HAP-1 (cell line): ENCODE measurements around the gene ARHGAP31.
"Not testable (repeated sequence)": the region's sequence is repeated elsewhere in the genome, so short reads cannot be mapped to it uniquely, and the experiment has no call there.

Experiments
- DNase-seq, 2 experiments: peaks; one replicate each; pipeline ENCODE4 v3.0.0-alpha.2; 2016 to 2020; ENCODE audit warnings: low spot score in 2 of 2
- H3K27me3 ChIP-seq: fragments of 250-450 bp; sonication (Bioruptor Pico); 2 replicates; pipeline ENCODE4 v1.5.1; 2020; ENCODE audit warnings: low read depth, mild to moderate bottlenecking, moderate library complexity
- H3K36me3 ChIP-seq: fragments of 250-450 bp; sonication (Bioruptor Pico); replicated peaks from 2 replicates; pipeline ENCODE4 v1.5.1; 2020; ENCODE audit warnings: mild to moderate bottlenecking
- H3K4me1 ChIP-seq: fragments of 250-450 bp; sonication (Bioruptor Pico); 2 replicates; pipeline ENCODE4 v1.5.1; 2020; ENCODE audit warnings: mild to moderate bottlenecking
- H3K4me3 ChIP-seq: fragments of 250-450 bp; sonication (Bioruptor Pico); 2 replicates; pipeline ENCODE4 v1.5.1; 2020; ENCODE audit warnings: mild to moderate bottlenecking, moderate library complexity
- H3K9me3 ChIP-seq: fragments of 250-450 bp; sonication (Bioruptor Pico); 2 replicates; pipeline ENCODE4 v1.5.1; 2020; ENCODE audit warnings: mild to moderate bottlenecking, moderate library complexity
- in situ Hi-C: fragments of 300-500 bp; cut with MboI; formaldehyde crosslinking; loops from 3 replicates; pipeline ENCODE4 v1.14.3; 2020; ENCODE audit warnings: low sequenced_read_pairs, inconsistent platforms, mixed read lengths

Gene ARHGAP31

DNA sequence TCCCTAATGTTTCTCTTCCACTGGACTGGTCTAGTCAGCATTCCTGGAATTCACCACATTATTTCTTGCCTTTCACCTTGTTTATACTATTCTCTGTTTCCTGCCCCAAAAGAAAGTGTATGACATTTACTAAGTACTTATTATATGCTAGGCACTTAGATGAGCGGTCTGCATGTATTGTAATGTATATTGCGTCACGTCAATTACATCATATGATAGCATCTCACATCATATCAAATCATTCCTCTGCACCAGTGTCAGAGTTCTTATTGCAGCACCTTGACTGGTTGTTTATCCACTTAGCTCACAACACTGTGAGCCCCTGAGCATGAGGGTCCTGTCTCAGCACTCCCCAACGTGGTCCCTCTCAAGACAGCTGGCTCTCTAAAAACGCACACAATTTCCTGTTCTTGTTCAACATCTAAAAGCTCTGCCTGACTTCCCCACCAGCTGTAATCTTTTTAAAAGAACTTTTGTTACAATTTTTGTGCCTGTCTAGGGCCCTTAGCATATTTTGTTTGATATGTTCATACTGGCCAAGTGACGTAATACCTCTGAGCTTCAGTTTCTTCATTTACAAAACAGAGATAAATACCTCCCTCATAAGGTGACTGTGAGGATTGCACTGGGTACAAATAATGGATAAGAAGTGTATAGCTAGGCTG lies 58.8 kb downstream of the ARHGAP31 start:
- DNase-seq = peak in 1 of 2 experiments; percentile 51
- H3K27me3 ChIP-seq = no peaks in the 10 kb centered on the region
- H3K4me3 ChIP-seq = no peak overlapping the region
- in situ Hi-C loops = no loop called here
- H3K9me3 ChIP-seq = no peaks in the 10 kb centered on the region
- H3K36me3 ChIP-seq = no peaks in the 10 kb centered on the region
- peaks cover 39% of the 10 kb centered on the region for H3K4me1 ChIP-seq

DNA sequence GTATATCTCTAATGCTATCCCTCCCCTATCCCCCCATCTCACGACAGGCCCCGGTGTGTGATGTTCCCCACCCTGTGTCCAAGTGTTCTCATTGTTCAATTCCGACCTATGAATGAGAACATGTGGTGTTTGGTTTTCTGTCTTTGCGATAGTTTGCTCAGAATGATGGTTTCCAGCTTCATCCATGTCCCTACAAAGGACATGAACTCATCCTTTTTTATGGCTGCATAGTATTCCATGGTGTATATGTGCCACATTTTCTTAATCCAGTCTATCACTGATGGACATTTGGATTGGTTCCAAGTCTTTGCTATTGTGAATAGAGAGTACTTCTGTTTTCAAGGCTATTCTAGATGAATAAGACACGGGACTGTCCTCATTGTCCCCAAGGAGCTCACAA lies 61.4 kb downstream of the ARHGAP31 start:
- in situ Hi-C loops, DNase-seq: not testable (repeated sequence)

DNA sequence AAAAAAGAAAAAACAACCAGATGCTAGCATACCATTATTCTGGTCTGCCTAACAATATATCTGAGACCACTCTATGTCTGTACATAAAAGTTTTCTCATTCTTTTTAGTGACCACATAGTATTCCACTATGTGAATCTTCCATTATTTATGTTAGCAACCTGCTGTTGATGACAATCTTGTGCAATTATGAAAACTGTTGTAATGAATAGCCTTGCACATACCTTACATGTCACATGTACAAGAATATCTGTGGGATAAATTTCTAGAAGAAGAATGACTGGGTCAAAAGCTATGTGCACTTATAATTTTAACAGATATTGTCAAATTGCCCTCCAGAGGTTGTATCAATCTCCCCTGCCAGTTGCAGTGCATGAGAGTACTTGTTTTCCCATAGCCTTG lies 62.5 kb downstream of the ARHGAP31 start:
- no peaks in the 10 kb centered on the region for H3K9me3 ChIP-seq
- in situ Hi-C loops = no loop called here
- no peak for DNase-seq
- H3K4me1 ChIP-seq = peaks cover 16% of the 10 kb centered on the region
- no peaks in the 10 kb centered on the region for H3K27me3 ChIP-seq
- H3K36me3 ChIP-seq = no peaks in the 10 kb centered on the region
- H3K4me3 ChIP-seq = no peak overlapping the region

More for the DNA sequence above, 61.4 kb downstream of the ARHGAP31 start:
- H3K27me3 ChIP-seq, H3K4me3 ChIP-seq, H3K9me3 ChIP-seq, H3K36me3 ChIP-seq: not testable (repeated sequence)
- peaks cover 18% of the 10 kb centered on the region for H3K4me1 ChIP-seq

DNA sequence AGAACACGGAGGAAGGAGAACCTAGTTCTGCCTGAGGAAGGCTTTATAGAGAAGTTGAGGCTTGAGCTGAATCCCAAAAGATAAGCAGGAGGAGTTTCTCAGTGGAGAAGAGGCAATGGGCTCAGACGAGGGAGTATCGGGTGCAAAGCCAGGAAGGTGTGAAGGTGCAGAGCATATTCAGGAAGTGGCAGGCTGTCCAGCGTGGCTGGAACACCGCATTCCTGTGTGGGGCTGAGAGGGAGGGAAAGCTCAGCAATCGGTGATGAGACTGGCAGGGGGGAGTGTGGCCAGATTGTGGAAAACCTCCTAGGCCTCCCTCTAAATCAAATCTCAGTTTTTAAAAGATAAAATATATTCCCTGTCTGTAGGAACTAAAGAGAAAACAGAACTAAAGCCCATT lies 63.0 kb downstream of the ARHGAP31 start:
- Histone ChIP-seq H3K27me3 (no peaks in the 10 kb centered on the region), H3K4me1 (peaks cover 11% of the 10 kb centered on the region), H3K4me3 (no peak overlapping the region), H3K9me3 (no peaks in the 10 kb centered on the region), H3K36me3 (no peaks in the 10 kb centered on the region)
- no peak for DNase-seq
- in situ Hi-C loops = no loop called here

DNA sequence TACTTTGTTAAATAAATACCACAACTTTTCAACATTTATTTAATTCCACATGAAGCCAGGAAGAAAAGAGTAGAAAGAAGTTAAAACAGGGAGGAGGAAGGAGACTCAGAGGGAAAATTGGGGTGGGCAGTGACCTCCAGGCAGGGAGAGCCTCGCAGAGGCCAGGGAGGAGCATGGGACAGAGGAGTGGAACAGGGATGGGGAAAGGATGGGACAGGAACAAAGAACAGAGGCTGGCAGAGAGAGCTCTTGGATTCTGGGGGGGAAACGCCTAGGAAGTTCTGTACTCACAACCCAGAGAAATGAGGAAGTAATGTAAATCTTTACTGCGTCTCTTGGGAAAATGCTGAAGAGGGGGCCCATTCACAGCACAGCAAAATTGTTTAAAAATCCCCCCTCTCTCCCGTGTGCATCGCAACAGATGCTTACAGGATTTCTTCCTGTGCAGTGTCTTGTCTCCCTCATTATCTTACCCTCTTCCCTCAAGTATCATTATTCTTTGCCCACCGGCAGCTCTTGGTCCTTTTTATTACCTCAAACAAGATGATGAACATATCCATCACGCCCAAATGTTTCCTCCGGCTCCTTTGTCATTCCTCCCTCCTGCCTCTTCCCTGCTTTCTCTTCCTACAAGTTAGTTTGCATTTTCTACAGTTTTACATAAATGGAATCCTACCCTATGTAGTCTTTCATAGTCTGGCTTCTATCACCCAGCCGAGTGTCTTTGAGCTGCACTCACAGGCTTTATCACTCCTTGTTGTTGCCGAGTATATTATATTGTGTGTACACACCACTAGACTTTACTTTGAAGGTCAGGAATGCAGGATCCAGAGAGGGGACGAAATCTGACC lies 65.5 kb downstream of the ARHGAP31 start:
- Histone ChIP-seq H3K4me3 (no peak overlapping the region), H3K36me3 (no peaks in the 10 kb centered on the region), H3K27me3 (no peaks in the 10 kb centered on the region), H3K9me3 (no peaks in the 10 kb centered on the region), H3K4me1 (no peaks in the 10 kb centered on the region)
- in situ Hi-C loops = no loop called here
- no peak for DNase-seq

DNA sequence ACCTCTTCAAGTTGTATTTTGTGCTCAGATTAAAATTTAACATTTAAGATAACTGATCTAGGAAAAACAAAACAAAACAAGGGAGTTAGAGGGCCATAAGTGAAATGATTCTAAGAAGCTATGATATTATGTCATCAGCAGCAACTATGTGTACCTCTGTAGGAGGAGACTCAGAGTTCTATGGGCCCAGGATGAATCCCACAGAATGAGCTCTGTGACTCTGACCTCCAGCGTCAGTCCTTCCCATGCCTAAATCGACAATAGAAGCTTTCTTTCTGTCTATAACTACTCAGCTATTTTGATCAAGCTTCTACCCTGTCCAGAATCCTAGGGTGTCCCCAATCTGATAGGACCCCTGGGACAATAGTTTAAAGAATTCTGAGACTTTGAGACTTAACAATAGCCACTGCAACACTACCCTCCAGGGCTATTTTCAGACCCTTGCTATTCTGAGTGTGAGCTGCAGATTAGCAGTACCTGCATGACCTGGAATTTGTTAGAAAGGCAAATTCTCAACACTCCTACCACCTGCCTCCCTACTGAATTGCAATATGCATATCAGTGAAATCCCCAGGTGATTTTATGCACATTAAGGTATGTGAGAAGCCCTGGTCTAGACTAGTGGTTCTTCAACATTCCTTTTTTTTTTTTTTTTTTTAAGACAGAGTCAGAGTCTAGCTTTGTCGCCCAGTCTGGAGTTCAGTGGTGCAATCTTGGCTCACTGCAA lies 66.7 kb downstream of the ARHGAP31 start:
- Histone ChIP-seq H3K36me3 (no peaks in the 10 kb centered on the region), H3K4me3 (no peak overlapping the region), H3K27me3 (no peaks in the 10 kb centered on the region), H3K4me1 (no peaks in the 10 kb centered on the region), H3K9me3 (no peaks in the 10 kb centered on the region)
- DNase-seq = no peak
- in situ Hi-C loops = no loop called here

DNA sequence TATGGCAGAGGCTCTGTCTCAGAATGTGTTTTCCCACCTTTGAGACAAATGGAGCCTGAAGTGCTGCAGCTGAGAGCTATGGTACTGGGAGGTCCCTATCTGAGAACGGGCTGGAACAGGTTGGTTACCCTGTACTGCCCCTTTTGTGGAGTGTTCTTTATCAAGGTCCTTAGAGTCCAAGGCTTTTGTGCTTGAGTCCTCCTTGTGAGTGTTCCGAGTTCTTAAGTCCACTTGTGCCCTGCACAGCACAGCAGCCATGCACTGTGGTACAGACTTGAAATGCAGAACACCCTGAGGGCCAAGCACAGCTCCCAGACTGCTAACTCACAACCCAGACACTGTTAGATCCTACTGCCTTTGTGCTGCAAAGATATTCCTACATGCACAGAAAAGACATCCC lies 67.8 kb downstream of the ARHGAP31 start:
- H3K4me1 ChIP-seq = no peaks in the 10 kb centered on the region
- H3K9me3 ChIP-seq = no peaks in the 10 kb centered on the region
- no peaks in the 10 kb centered on the region for H3K27me3 ChIP-seq
- in situ Hi-C loops = no loop called here
- no peak overlapping the region for H3K4me3 ChIP-seq
- no peak for DNase-seq
- no peaks in the 10 kb centered on the region for H3K36me3 ChIP-seq

DNA sequence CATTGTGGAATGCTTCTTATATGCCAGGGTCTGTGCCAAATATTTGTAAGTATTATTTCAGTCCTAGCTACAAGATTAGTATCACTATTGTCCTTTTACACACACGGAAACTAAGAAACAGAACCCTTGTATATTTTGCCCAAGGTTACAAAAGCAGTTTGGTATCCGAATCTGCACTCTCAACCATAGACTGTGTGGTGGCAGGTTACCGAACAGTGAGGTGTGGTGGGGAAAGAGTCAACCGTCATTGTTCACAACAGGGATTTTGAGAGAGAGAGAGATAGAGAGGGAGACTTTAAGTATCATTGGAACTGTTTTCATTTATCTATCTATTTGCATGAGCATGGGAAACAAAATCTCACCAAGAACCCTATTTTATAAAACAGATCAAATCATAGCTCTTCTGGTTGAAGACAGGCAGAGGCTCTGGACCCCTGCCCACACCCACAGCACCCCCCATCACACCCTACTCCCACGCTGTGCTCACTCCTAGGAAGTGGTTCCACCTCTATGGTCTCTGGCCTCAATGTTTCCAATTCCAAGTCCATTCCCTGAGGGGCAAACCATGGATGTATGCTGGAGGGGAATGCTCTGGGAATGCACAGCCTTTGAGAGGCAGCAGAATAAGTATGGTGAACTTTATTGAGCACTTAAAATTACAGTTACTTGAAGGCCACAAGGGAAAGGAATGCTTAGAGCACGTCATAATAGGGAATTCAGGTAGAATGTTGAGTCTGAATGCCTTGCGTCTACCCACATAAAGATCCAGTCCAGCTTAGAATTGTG lies 69.0 kb downstream of the ARHGAP31 start:
- H3K9me3 ChIP-seq = no peaks in the 10 kb centered on the region
- DNase-seq = no peak
- in situ Hi-C loops = no loop called here

DNA sequence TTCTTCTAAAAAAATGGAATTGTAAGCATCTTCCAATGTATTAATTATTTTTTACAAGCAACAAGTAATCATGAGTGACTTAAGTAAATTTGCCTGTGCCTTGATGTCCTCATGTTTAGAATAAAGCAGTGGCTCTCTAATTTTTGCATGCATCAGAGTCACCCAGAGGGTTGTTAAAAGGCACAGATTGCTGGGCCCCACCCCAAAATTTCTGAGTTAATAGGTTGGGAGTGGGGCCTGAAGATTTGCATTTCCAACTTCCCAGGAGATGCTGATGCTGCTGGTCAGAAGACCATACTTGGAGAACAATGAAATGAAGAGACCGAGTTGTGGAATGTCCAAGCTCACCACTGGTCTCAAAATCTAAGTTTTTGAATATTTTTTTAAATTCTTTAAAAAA lies 70.2 kb downstream of the ARHGAP31 start:
- H3K27me3 ChIP-seq = no peaks in the 10 kb centered on the region
- H3K4me1 ChIP-seq = no peaks in the 10 kb centered on the region
- H3K9me3 ChIP-seq = no peaks in the 10 kb centered on the region
- in situ Hi-C loops = no loop called here
- H3K4me3 ChIP-seq = no peak overlapping the region
- DNase-seq = no peak
- H3K36me3 ChIP-seq = no peaks in the 10 kb centered on the region

More for the DNA sequence above, 69.0 kb downstream of the ARHGAP31 start:
- H3K36me3 ChIP-seq = no peaks in the 10 kb centered on the region
- H3K4me1 ChIP-seq = no peaks in the 10 kb centered on the region
- no peak overlapping the region for H3K4me3 ChIP-seq
- no peaks in the 10 kb centered on the region for H3K27me3 ChIP-seq

DNA sequence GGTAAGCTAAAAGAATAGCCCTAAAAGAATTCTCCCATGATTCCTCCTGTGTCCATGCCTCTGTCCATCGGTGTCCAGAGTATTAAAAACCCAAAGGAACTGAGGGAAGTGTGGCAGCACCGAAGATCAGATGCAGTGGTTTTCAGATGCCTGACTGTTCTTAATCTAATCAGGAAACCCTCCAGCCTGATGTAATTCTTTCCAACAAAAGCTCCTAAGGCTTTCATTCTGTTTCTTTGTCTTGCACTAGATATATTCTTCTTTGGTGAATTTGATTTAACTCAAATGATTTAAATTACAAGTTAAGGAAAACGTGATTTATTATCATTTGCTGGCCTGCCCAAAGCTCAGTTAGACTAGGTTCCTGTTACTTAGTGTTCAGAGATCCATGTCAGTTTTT lies 71.2 kb downstream of the ARHGAP31 start:
- no peak for DNase-seq
- no peaks in the 10 kb centered on the region for H3K36me3 ChIP-seq
- H3K4me3 ChIP-seq = no peak overlapping the region
- in situ Hi-C loops = no loop called here
- H3K9me3 ChIP-seq = no peaks in the 10 kb centered on the region
- H3K4me1 ChIP-seq = no peaks in the 10 kb centered on the region
- H3K27me3 ChIP-seq = no peaks in the 10 kb centered on the region

DNA sequence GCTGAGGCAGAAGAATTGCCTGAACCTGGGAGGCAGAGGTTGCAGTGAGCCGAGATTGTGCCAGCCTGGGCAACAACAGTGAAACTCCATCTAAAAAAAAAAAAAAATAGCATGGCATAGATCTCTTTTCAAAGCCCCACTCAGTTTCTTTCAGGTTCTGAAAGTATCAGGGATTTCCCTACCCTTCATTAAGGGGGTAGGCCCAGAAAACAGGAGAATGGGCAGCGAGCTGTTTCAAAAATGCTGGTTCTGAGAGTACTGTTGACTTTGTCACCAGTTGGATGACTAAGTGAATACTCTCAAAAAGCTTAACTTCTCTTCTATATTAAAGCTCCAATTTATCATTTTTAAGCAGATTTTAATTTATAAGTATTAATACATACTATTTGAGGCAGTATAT lies 72.8 kb downstream of the ARHGAP31 start:
- H3K36me3 ChIP-seq = no peaks in the 10 kb centered on the region
- no peaks in the 10 kb centered on the region for H3K4me1 ChIP-seq
- in situ Hi-C loops = no loop called here
- DNase-seq = no peak
- H3K9me3 ChIP-seq = no peaks in the 10 kb centered on the region
- no peak overlapping the region for H3K4me3 ChIP-seq
- H3K27me3 ChIP-seq = no peaks in the 10 kb centered on the region

DNA sequence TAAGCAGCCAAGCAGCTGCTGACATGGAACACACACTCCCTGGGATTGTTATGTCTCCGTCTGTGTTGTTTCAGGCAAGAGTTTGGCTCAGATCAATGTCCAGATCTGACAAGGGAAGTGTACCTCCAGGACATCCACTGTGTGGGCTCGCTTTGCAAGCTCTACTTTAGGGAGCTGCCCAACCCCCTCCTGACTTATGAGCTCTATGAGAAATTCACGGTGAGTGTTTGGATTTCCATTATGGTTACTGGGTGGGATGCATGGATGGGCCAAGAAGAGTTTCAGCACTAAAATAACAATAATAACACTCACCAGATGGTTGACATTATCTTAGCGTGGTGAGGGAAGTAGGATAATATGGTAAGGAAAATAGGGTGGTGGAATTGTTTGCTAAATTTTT lies 74.1 kb downstream of the ARHGAP31 start:
- Histone ChIP-seq H3K4me1 (no peaks in the 10 kb centered on the region), H3K36me3 (no peaks in the 10 kb centered on the region), H3K27me3 (no peaks in the 10 kb centered on the region), H3K4me3 (no peak overlapping the region), H3K9me3 (no peaks in the 10 kb centered on the region)
- in situ Hi-C loops = no loop called here
- no peak for DNase-seq

DNA sequence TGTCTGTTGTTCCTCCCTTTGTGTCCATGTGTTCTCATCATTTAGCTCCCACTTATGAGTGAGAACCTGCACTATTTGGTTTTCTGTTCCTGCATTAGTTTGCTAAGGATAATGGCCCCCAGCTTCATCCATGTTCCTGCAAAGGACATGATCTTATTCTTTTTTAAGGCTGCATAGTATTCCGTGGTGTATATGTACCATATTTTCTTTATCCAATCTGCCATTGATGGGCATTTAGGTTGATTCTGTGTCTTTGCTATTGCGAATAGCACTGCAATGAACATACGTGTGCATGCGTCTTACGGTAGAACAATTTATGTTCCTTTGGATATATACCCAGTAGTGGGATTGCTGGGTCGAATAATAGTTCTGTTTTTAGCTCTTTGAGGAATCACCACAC lies 77.6 kb downstream of the ARHGAP31 start:
- H3K4me1 ChIP-seq, in situ Hi-C loops, H3K36me3 ChIP-seq, H3K27me3 ChIP-seq, DNase-seq, H3K9me3 ChIP-seq, H3K4me3 ChIP-seq: not testable (repeated sequence)
